Muscle of back (tissue), 13 donors: ENCODE measurements around the gene GUCY1B1. TPM values are rescaled to one million over a fixed set of nuclear protein-coding genes. Genes with fewer than 3 reads are reported as not detected.

Source experiments
- DNase-seq, 3 donors: peaks; one replicate each; pipeline versions ENCODE4 v3.0.0 to v3.0.0-alpha.2; 2013
- long read RNA-seq, 9 donors: transcript quantifications; one replicate each; lab custom pipeline, GENCODE V29; 2026
- polyA plus RNA-seq, 10 donors: library from polyadenylated mRNA; unstranded; fragments of 120-200 nt; gene quantifications; one replicate each; pipeline ENCODE4 v1.2.1, GENCODE V29; 2013; ENCODE audit not compliant: insufficient read length in 10 of 10

GUCY1B1 gene
- 10 to 100 TPM; 17.5 to 26.2 (median 23.5) TPM for polyA plus RNA-seq
- long read RNA-seq, donor 1, transcript GUCY1B1-201 (14 exons, 3,124 nt): major isoform, 5 of 5 reads
- long read RNA-seq, donor 1, partial matches to known transcripts: 0 of 5 reads
- long read RNA-seq, donor 1, other reads (novel, unspliced or antisense): 0 of 5 reads
- long read RNA-seq, donor 2, partial matches to known transcripts: 0 of 1 reads
- long read RNA-seq, donor 2, other reads (novel, unspliced or antisense): 0 of 1 reads
- long read RNA-seq, donor 3: 0 reads
- long read RNA-seq, donor 4, partial matches to known transcripts: 0 of 2 reads
- long read RNA-seq, donor 4, other reads (novel, unspliced or antisense): 0 of 2 reads
- long read RNA-seq, donor 5, transcript GUCY1B1-201 (14 exons, 3,124 nt): major isoform, 5 of 5 reads
- long read RNA-seq, donor 5, partial matches to known transcripts: 0 of 5 reads
- long read RNA-seq, donor 5, other reads (novel, unspliced or antisense): 0 of 5 reads
- long read RNA-seq, donor 6, partial matches to known transcripts: 7 of 8 reads
- long read RNA-seq, donor 6, other reads (novel, unspliced or antisense): 0 of 8 reads
- long read RNA-seq, donor 7, partial matches to known transcripts: 0 of 1 reads
- long read RNA-seq, donor 7, other reads (novel, unspliced or antisense): 0 of 1 reads
- long read RNA-seq, donor 8: 0 reads
- long read RNA-seq, donor 9, partial matches to known transcripts: 0 of 1 reads
- long read RNA-seq, donor 9, other reads (novel, unspliced or antisense): 0 of 1 reads

DNA sequence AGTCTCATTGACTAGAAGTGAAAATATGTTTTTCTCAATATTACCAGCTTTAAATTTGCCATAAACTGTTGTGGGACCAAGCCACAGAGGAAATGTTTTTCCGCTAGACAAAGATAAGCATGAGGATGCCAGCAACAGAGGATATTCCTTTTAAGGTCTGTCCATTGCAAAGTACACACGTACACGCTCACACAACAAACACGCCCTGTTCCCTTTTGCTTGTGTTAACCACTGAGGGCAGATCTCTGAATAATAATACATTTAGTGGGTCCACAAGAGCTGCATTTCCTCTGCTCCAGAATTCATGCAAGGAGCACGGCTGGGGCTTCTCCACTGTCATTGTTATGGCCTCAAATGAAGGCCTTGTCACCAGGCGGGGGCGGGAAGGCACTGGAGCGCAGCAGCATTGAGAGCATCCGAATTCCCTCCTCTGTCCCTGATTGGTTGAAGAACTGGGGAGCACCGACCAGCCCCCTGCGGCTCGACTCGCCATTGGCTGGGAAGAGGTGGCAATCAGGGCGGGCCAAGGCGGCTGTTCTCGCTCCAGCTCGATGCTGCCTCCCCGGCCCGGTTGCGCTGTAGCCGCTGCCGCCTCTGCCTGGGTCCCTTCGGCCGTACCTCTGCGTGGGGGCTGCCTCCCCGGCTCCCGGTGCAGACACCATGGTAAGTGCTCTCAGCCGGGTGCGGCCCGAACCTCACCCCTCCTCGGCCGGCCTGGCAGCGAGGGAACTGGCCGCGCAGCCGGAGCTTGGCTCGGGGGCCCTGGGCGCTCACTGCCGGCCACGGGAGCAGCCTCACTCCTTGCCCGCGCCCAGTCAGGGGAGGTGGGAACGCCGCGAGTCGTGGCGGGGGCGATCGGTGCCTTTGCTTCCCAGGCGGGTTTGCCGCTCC lies at the start of gene GUCY1B1:
Gene GUCY1B1, plus strand, starts transcription at position 541 of the 891 bp plus-strand sequence. Its CDS starts 120 bp downstream, at position 661.
- DNase-seq: peak; percentile 93 to 97 (median 95)

DNA sequence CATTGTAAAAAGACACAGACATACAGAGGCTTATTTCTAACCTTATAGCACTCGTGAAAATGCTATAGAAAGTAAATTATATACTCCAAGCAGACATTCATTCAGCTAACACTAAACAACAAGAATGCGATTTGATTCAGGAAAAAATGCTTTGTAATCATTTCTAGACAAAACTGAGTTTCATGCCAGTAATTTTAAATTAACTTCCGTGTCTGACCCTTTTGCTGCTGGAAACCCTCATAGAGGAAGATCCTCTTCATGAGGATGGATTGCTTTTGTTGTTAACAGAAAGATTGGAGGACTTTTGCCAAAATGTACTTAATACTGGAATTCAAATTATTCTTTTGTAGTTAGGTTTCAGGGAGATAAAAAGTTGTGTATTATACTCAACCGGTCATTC lies 48.9 kb upstream of the GUCY1B1 start:
- DNase-seq: no peak

GRCh38 chr4:155711556-155711955 lies 47.3 kb upstream of the GUCY1B1 start:
- DNase-seq: no peak

DNA sequence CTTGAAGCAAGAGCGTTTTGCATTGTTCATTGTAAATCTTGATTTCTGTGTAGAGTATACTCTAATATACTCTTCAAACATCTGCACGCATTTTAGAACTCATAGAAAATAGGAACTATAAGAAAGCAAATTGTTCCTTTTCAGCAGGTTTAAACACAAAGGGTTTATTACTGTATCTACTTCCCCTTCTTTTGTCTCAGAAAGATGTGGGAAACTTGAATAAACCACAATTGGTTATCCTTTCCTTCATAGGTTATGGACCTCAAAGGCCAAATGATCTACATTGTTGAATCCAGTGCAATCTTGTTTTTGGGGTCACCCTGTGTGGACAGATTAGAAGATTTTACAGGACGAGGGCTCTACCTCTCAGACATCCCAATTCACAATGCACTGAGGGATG lies 46.0 kb upstream of the GUCY1B1 start:
- no peak for DNase-seq

DNA sequence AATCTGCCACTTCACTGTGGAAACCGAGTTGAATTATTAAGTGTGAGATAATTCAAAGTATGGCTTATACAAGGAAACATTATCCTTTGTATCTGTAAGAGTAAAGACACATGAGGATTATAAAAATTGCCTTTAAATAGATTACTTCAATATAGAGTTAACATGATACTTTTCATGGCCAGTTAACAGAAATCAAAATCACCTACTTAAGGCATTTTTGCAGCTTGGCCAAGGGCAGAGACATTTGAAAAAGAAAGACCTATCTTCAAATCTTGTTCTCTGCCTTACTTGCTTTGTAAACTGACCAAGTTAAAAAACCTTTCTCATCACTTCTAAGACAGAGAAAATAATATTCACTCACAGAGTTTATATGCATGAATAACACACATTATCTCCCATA lies 44.9 kb upstream of the GUCY1B1 start:
- DNase-seq: no peak

GRCh38 chr4:155722336-155722735 lies 36.5 kb upstream of the GUCY1B1 start:
- DNase-seq: no peak

GRCh38 chr4:155722816-155723499 lies 35.9 kb upstream of the GUCY1B1 start:
- DNase-seq: peak in 1 of 3 donors; percentile 58

GRCh38 chr4:155724731-155725130 lies 34.1 kb upstream of the GUCY1B1 start:
- DNase-seq: no peak

DNA sequence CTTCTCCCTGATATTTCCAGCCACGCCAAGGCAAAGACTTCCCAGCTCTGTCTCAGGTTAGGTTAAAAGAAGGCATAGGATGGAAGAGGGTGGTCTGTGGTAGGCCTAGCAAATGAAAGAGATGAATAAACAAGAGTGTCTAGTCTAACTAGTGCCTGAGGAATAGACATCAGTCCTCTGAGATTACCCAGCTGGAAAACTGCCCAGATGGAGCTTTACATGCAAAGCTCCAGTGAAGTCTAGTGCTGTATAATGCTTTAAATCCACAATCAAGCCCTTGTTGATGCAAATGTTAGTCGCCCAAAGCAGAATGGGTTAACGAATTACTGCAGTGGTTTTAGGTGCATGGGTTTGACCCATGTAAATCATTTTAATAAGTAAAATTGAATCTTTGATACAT lies 24.8 kb upstream of the GUCY1B1 start:
- DNase-seq: peak in 1 of 3 donors; percentile 21

DNA sequence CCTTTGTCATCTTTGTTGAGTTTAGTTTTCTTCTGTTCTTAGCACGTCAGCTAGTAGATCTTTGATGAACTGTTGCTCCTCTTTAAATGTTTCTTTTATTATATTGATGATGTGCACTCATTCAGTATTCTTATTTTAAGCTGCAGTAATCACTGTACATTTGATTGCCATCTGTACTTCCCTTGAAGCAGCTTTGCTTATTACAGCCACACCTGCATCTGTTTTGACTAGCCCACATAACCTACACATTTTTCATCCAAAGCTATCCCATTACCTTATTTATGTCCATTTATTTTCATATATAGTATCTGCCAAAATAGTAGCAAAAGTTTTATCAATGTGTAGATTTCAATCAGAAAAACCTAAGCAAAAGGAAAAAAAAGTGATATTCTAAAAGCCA lies 23.9 kb upstream of the GUCY1B1 start:
- DNase-seq: no peak

DNA sequence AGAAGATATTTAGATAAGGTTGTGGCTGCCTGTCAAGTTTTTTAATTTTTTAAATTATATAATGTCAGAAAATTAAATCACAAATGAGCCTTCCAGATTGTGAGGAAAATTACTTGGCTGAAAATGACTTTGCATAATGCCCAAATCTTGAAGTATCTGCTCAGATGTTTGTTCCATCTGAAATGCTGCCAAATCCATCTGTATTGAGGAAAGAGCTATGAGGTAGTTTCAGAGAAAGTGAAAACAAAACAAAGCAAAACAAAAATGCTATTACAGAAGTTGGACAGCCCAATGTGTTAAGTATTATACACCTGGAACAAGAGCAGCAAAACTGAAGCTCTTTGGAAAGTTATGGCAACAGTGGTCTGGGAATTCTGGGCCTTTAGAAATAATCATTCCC lies 23.3 kb upstream of the GUCY1B1 start:
- peak; percentile 7 to 40 (median 17) for DNase-seq

GRCh38 chr4:155738548-155738947 lies 20.3 kb upstream of the GUCY1B1 start:
- peak in 1 of 3 donors; percentile 43 for DNase-seq

GRCh38 chr4:155741546-155741945 lies 17.3 kb upstream of the GUCY1B1 start:
- no peak for DNase-seq

GRCh38 chr4:155742310-155743015 lies 16.4 kb upstream of the GUCY1B1 start:
- no peak for DNase-seq

DNA sequence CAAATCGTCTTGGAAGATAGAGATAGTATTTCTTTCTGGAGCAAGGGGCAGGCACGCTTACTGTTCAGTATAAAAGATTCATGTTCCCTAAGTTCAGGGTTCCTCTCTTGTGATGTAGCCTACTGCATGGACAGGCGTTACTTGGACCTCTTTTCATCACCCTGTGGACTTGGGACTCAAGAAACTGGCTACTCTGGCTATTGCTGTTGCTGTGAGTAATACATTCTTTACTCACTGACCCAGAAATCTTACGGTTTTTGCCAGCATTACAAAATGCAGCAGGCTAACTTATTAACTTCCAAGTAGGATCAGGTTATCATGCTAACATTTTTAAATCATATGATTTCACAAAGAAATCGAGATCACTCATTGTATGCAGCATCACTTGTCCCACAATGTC lies 12.8 kb upstream of the GUCY1B1 start:
- no peak for DNase-seq

DNA sequence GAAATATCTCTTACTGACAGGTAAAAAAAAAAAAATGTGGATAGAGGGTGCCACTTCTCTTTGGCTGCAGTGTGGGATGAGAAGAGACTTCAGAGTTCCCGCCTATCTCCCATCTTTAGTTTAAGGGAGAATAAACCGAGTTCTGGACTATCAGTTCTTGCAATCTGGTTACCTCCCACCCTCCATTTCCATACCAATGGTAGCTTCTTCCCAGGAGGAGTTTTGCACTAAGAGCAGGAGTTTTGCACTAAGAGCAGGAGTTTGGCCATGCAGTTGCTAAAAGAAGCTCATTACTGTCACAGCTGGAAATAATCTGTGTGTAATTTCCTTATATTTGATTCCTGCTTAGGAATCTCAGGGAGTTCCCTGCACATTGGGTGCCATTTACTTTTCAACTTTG lies 10.8 kb upstream of the GUCY1B1 start:
- no peak for DNase-seq

- DNase-seq: no peak
Observed at GRCh38 chr4:155749041-155749440, 9.8 kb upstream of the GUCY1B1 start.

- no peak for DNase-seq
Observed at GRCh38 chr4:155751569-155751968, 7.3 kb upstream of the GUCY1B1 start.

GRCh38 chr4:155757745-155758265 lies 1.0 kb upstream of the GUCY1B1 start:
- DNase-seq: no peak
